HG03457 (cell line): ENCODE data around the gene NUP133.
"Not testable (repeated sequence)": the region's sequence is repeated elsewhere in the genome, so short reads cannot be mapped to it uniquely, and the experiment has no call there.

ENCODE experiments used
- ATAC-seq: cut with Tn5 transposase; IDR thresholded peaks from one replicate; pipeline ENCODE4 v1.9.1; 2021; ENCODE audit warnings: moderate number of reproducible peaks; ENCODE audit not compliant: unreplicated experiment

NUP133 gene

GRCh38 chr1:229420224-229420623 is 87.9 kb downstream of the NUP133 start:
- no peak for ATAC-seq

GRCh38 chr1:229418586-229418985 is 89.6 kb downstream of the NUP133 start:
- ATAC-seq: not testable (repeated sequence)

- not testable (repeated sequence) for ATAC-seq
Measured at GRCh38 chr1:229412810-229413209, 95.3 kb downstream of the NUP133 start.

- ATAC-seq: no peak
Measured at GRCh38 chr1:229412056-229412455, 96.1 kb downstream of the NUP133 start.

GRCh38 chr1:229411434-229412055 is 96.6 kb downstream of the NUP133 start:
- ATAC-seq: no peak

- no peak for ATAC-seq
Measured at GRCh38 chr1:229410692-229411433, 97.3 kb downstream of the NUP133 start.

GRCh38 chr1:229410370-229410691 is 97.8 kb downstream of the NUP133 start:
- no peak for ATAC-seq

GRCh38 chr1:229409616-229410369 is 98.3 kb downstream of the NUP133 start:
- ATAC-seq: no peak

GRCh38 chr1:229408458-229409037 is 99.6 kb downstream of the NUP133 start:
- no peak for ATAC-seq

- no peak for ATAC-seq
Measured at GRCh38 chr1:229407206-229408026, 100.7 kb downstream of the NUP133 start.

- ATAC-seq: no peak
Measured at GRCh38 chr1:229406798-229407197, 101.3 kb downstream of the NUP133 start.

- no peak for ATAC-seq
Measured at GRCh38 chr1:229403573-229403972, 104.6 kb downstream of the NUP133 start.

- ATAC-seq: no peak
Measured at GRCh38 chr1:229402993-229403392, 105.1 kb downstream of the NUP133 start.

- not testable (repeated sequence) for ATAC-seq
Measured at GRCh38 chr1:229402329-229402728, 105.8 kb downstream of the NUP133 start.

- ATAC-seq: no peak
Measured at GRCh38 chr1:229397762-229398161, 110.4 kb downstream of the NUP133 start.

GRCh38 chr1:229396585-229397206 is 111.4 kb downstream of the NUP133 start:
- ATAC-seq: no peak

GRCh38 chr1:229394517-229394916 is 113.6 kb downstream of the NUP133 start:
- ATAC-seq: not testable (repeated sequence)

GRCh38 chr1:229392936-229393335 is 115.2 kb downstream of the NUP133 start:
- no peak for ATAC-seq
